Muscle layer of colon (tissue), 2 donors: Measurements from ENCODE around the gene ZNRF3.

Source experiments
- H3K27ac ChIP-seq: one replicate; pipeline ENCODE4 v1.7.0; 2013; ENCODE audit warnings: low read depth, mild to moderate bottlenecking, low read length, moderate library complexity
- H3K27me3 ChIP-seq, 2 donors: one replicate each; pipeline ENCODE4 v1.7.0; 2013; ENCODE audit warnings: low read length in 2 of 2, mild to moderate bottlenecking in 2 of 2; ENCODE audit not compliant: insufficient read depth in 2 of 2, control insufficient read depth in 1 of 2
- H3K36me3 ChIP-seq: one replicate; pipeline ENCODE4 v1.7.0; 2013; ENCODE audit warnings: mild to moderate bottlenecking, low read length; ENCODE audit not compliant: insufficient read depth
- H3K4me1 ChIP-seq: one replicate; pipeline ENCODE4 v1.7.0; 2013; ENCODE audit warnings: mild to moderate bottlenecking, low read length; ENCODE audit not compliant: insufficient read depth
- H3K4me3 ChIP-seq, 2 donors: one replicate each; pipeline ENCODE4 v1.7.0; 2013; ENCODE audit warnings: low read length in 2 of 2, low read depth in 1 of 2, mild to moderate bottlenecking in 1 of 2, moderate library complexity in 1 of 2
- H3K9ac ChIP-seq: one replicate; pipeline ENCODE4 v1.7.0; 2013; ENCODE audit warnings: low read length
- H3K9me3 ChIP-seq: one replicate; pipeline ENCODE4 v1.7.0; 2013; ENCODE audit warnings: mild to moderate bottlenecking, low read length
- donor health status: abdominal sarcoma.
- donor health status: Adenocarcinoma of cecum.

The ZNRF3 gene

GRCh38 chr22:29072193-29072978, 189.0 kb downstream of the ZNRF3 start:
- H3K9ac ChIP-seq = no peak overlapping the region
- H3K4me1 ChIP-seq = peaks cover 18% of the 10 kb centered on the region
- no peak overlapping the region for H3K27ac ChIP-seq
- peak overlapping the region; percentile 64 to 77 for H3K4me3 ChIP-seq
- no peaks in the 10 kb centered on the region for H3K9me3 ChIP-seq
- H3K27me3 ChIP-seq = no peaks in the 10 kb centered on the region
- H3K36me3 ChIP-seq = no peaks in the 10 kb centered on the region

- Histone ChIP-seq H3K27ac (peak within 1 kb of the TSS; percentile 30), H3K9me3 (no peaks in the 10 kb centered on the region), H3K9ac (no peak within 1 kb of the TSS), H3K36me3 (no peaks in the 10 kb centered on the region), H3K4me1 (peaks cover 18% of the 10 kb centered on the region), H3K4me3 (peak within 1 kb of the TSS; percentile 70 to 77), H3K27me3 (no peaks in the 10 kb centered on the region)
Measured at GRCh38 chr22:29072979-29073617, 189.7 kb downstream of the ZNRF3 start, which contains the start of gene KREMEN1. Gene KREMEN1, plus strand, starts transcription at chr22:29073035. Its CDS starts 96 bp downstream, at chr22:29073131.

- H3K27ac ChIP-seq = peak overlapping the region; percentile 30
- H3K9ac ChIP-seq = no peak overlapping the region
- H3K4me3 ChIP-seq = peak overlapping the region; percentile 31 to 70
- H3K9me3 ChIP-seq = no peaks in the 10 kb centered on the region
- no peaks in the 10 kb centered on the region for H3K36me3 ChIP-seq
- no peaks in the 10 kb centered on the region for H3K27me3 ChIP-seq
- H3K4me1 ChIP-seq = peaks cover 18% of the 10 kb centered on the region
Measured at GRCh38 chr22:29073618-29074275, 190.4 kb downstream of the ZNRF3 start.

- no peak overlapping the region for H3K9ac ChIP-seq
- H3K4me1 ChIP-seq = peaks cover 21% of the 10 kb centered on the region
- no peaks in the 10 kb centered on the region for H3K27me3 ChIP-seq
- H3K9me3 ChIP-seq = no peaks in the 10 kb centered on the region
- H3K27ac ChIP-seq = peak overlapping the region; percentile 30
- H3K36me3 ChIP-seq = no peaks in the 10 kb centered on the region
- peak overlapping the region; percentile 31 to 70 for H3K4me3 ChIP-seq
Measured at GRCh38 chr22:29074276-29074772, 191.0 kb downstream of the ZNRF3 start.

GRCh38 chr22:29078036-29078868, 194.9 kb downstream of the ZNRF3 start:
- Histone ChIP-seq H3K27ac (no peak overlapping the region), H3K4me3 (no peak overlapping the region), H3K27me3 (no peaks in the 10 kb centered on the region), H3K36me3 (no peaks in the 10 kb centered on the region), H3K4me1 (peaks cover 19% of the 10 kb centered on the region), H3K9ac (no peak overlapping the region), H3K9me3 (no peaks in the 10 kb centered on the region)

- no peaks in the 10 kb centered on the region for H3K9me3 ChIP-seq
- H3K9ac ChIP-seq = no peak overlapping the region
- H3K36me3 ChIP-seq = no peaks in the 10 kb centered on the region
- H3K27ac ChIP-seq = no peak overlapping the region
- peaks cover 19% of the 10 kb centered on the region for H3K4me1 ChIP-seq
- no peaks in the 10 kb centered on the region for H3K27me3 ChIP-seq
- no peak overlapping the region for H3K4me3 ChIP-seq
Measured at GRCh38 chr22:29078869-29079207, 195.5 kb downstream of the ZNRF3 start.

GRCh38 chr22:29079218-29079901, 196.0 kb downstream of the ZNRF3 start:
- no peak overlapping the region for H3K4me3 ChIP-seq
- no peaks in the 10 kb centered on the region for H3K36me3 ChIP-seq
- no peak overlapping the region for H3K9ac ChIP-seq
- peaks cover 15% of the 10 kb centered on the region for H3K4me1 ChIP-seq
- H3K27ac ChIP-seq = no peak overlapping the region
- no peaks in the 10 kb centered on the region for H3K9me3 ChIP-seq
- H3K27me3 ChIP-seq = no peaks in the 10 kb centered on the region

GRCh38 chr22:29080106-29080975, 197.0 kb downstream of the ZNRF3 start:
- Histone ChIP-seq H3K4me1 (peaks cover 11% of the 10 kb centered on the region), H3K4me3 (no peak overlapping the region), H3K27me3 (no peaks in the 10 kb centered on the region), H3K9ac (no peak overlapping the region), H3K27ac (no peak overlapping the region), H3K36me3 (no peaks in the 10 kb centered on the region), H3K9me3 (no peaks in the 10 kb centered on the region)

GRCh38 chr22:29081517-29082236, 198.3 kb downstream of the ZNRF3 start:
- Histone ChIP-seq H3K4me3 (no peak overlapping the region), H3K27ac (no peak overlapping the region), H3K27me3 (no peaks in the 10 kb centered on the region), H3K9ac (no peak overlapping the region), H3K36me3 (no peaks in the 10 kb centered on the region), H3K9me3 (no peaks in the 10 kb centered on the region), H3K4me1 (peaks cover 11% of the 10 kb centered on the region)
